ELR (cell line): Measurements from ENCODE around the gene FCER2.

ENCODE experiments used
- DNase-seq: peaks from one replicate; pipeline ENCODE4 v3.0.0-alpha.2; 2015; ENCODE audit warnings: low read depth

Gene FCER2

DNA sequence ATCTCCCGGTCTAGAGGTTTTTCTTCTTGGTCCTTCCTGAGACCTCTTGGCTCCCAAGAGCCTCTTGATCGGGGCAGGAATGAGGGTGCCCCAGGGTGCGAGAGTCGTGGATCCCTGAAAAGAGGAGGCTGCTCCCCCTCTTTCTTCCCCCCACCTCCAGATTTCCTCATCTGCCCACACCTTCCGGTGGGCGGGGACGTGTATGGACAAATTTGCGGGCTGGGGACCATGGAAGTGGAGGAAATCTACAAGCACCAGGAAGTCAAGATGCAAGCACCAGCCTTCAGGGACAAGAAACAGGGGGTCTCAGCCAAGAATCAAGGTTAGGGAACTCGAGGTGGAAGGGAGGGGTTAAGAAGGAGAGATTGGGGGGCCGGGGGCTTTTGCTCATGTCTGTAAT lies 25.1 kb downstream of the FCER2 start, which contains the start of gene MCEMP1:
Gene MCEMP1 (plus strand): TSS at position 237 of the 400 bp plus-strand sequence. CDS start 31 bp downstream, at position 268.
- DNase-seq = no peak

- DNase-seq = no peak
Observed at GRCh38 chr19:7676376-7676775, 25.6 kb downstream of the FCER2 start.

GRCh38 chr19:7674010-7675005 lies 27.6 kb downstream of the FCER2 start:
- peak; percentile 82 for DNase-seq

- DNase-seq = no peak
Observed at GRCh38 chr19:7672522-7672921, 29.4 kb downstream of the FCER2 start.

- DNase-seq = no peak
Observed at GRCh38 chr19:7670790-7671189, 31.1 kb downstream of the FCER2 start.

DNA sequence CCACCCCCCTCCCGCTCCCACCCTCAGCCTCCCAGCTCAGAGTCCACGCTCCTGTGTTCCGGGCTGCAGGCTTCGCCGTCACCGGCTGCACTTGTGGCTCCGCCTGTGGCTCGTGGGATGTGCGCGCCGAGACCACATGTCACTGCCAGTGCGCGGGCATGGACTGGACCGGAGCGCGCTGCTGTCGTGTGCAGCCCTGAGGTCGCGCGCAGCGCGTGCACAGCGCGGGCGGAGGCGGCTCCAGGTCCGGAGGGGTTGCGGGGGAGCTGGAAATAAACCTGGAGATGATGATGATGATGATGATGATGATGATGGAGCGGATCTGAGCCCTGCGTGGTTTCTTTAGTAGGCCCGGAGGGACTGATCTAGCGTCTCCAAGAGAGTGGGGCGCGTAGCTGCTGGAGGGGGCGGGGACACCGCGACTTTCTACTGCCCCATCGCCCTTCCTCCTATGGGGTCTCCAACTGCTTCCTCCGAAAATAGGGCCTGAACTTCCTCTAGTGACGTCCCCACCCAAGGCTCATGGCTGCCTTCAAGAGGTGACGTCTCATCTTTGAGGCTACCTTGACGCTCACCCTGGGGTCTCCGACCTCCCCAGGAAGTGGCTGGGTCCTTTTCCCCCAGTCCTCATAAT lies 31.7 kb downstream of the FCER2 start:
- DNase-seq = no peak

GRCh38 chr19:7669641-7670040 lies 32.3 kb downstream of the FCER2 start:
- DNase-seq = no peak

DNA sequence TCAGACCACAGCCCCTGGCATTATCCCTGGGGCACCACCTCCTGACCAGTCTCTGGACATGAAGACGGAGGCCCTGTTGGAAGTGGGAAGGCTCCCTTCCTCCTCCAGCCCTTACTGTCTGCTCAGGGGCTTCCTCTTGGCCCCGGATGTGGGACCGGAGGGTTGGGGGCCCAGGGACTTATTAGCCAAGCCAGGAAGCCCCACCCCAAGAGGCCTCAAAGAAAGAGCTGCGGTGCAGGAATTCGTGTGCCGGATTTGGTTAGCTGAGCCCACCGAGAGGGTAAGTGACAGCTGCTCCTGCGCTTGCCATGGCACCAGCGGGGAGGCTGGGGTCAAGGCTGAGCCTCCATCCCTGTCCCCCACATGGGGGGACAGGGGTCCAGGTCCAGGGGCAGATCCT lies 33.1 kb downstream of the FCER2 start, which contains the start of gene RETN:
Gene RETN (plus strand): TSS at position 208 of the 400 bp plus-strand sequence. CDS start 278 bp downstream, outside the sequence.
- no peak for DNase-seq

GRCh38 chr19:7665076-7665475 lies 36.9 kb downstream of the FCER2 start:
- DNase-seq = no peak

DNA sequence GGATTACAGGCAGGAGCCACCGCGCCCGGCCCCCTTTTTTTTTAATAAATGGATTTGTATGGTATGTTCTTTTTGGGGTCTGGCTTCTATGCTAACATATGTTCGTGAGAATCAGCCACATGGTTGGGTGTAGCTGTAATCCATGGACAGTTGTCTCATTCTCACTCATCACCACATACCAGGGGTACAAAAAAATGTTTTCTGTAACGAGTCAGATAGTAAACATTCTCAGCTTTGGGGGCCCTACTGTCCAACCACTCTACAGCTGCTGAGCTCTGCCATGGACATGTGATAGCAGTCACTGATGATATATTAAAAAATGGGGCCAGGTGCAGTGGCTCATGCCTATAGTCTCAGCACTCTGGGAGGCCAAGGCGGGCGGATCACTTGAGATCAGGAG lies 38.2 kb downstream of the FCER2 start:
- no peak for DNase-seq

DNA sequence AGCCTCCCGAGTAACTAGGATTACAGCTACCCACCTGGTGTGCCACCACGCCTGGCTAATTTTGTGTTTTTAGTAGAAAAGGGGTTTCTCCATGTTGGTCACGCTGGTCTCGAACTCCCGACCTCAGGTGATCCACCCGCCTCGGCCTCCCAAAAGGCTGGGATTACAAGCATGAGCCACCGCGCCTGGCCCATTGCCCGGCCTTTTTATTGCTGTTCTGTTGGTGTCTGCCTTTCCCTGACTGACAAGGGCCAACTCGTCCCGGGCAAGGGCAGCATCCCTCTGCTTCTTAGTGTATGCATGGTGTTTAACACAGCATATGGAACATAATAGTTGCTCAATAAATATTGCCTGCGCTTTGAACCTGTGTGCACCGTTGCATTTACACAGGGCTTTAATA lies 39.3 kb downstream of the FCER2 start:
- DNase-seq = no peak

GRCh38 chr19:7661744-7662538 lies 40.0 kb downstream of the FCER2 start:
- DNase-seq = no peak

GRCh38 chr19:7658219-7658686 lies 43.7 kb downstream of the FCER2 start:
- no peak for DNase-seq

- no peak for DNase-seq
Observed at GRCh38 chr19:7657131-7657751, 44.7 kb downstream of the FCER2 start.

DNA sequence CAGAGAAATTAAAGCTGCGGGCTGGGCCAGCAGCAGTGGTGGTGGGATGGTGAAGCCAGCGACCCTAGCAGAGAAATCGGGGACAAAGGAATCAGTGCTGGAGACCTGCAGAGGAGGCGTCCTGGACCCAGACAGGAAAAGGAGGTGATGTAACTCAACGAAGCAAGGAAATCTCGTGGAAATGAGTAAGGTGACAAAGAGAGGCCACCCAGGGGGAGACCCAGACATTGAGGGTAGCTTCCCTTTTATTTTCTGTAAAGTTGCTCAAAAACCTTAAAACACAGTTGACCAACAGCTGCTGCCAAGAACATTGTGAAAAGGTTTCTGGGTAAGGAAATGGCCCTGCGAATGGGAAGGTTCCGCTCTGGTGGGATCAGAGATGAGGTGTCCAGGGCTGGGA lies 46.4 kb downstream of the FCER2 start:
- DNase-seq = no peak

- DNase-seq = peak; percentile 27
Observed at GRCh38 chr19:7654401-7654800, 47.5 kb downstream of the FCER2 start.

- DNase-seq = peak; percentile 72
Observed at GRCh38 chr19:7652061-7652641, 49.8 kb downstream of the FCER2 start.

DNA sequence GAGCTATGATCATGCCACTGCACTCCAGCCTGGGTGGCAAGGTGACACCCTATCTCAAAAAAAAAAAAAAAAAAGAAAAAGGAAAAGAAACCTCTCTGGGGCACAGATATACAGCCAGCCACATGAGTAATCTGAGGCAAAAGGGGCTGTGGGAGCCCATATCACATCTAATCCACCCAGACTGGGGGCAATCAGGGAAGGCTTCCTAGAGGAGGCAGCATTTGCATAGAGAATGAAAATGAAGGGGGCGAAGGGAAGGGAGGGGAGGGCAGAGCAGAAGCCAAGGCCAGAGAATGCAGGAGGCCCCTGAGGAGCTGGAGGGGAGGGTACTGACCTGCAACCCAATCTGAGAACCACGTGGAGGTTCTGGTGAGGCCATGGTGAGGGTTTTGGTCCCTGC lies 51.8 kb downstream of the FCER2 start:
- no peak for DNase-seq

DNA sequence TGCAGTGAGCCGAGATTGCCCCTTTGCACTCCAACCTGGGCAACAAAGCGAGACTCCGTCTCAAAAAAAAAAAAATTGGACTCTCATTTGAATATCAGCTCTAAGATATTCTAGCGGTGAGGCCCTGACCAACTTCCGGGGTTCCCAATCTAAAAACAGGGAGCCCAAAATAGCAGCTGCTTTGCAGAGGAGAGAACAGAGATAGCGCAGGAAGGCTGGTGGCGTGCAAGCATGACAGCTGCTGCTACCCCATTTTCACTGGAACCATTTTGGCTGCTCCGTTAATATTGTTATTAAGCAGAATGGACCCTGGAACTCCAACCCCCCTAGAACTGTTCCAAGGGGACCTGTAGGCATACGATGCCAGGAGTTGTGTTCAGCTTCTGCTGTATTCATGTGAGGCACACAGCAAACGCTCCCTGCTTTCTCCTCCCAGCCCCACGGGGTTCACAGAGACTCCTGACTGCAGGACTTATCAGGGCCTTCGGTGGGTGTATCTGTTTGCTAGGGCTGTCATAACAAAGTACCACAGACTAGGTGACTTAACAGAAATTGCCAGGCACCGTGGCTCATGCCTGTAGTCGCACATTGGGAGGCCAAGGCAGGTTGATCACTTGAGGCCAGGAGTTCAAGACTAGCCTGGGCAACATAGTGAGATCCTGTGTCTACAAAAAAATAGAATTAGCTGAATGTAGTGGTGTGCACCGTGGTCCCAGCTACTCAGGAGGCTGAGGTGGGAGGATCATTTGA lies 53.5 kb downstream of the FCER2 start:
- no peak for DNase-seq

GRCh38 chr19:7647156-7647555 lies 54.8 kb downstream of the FCER2 start:
- DNase-seq = no peak

GRCh38 chr19:7646426-7646700 lies 55.6 kb downstream of the FCER2 start:
- DNase-seq = no peak
